Stimulated activated CD4-positive, alpha-beta T cell treated with anti-CD3 and anti-CD28 coated beads, TNF-alpha, amount 100 ng/mL, for 1 hour (primary cell): ENCODE measurements around the gene PDPN.

Experiments used
- DNase-seq, 3 donors: peaks; one replicate each; pipeline ENCODE4 v3.0.0-alpha.2; 2020; ENCODE audit warnings: low read depth in 3 of 3, low spot score in 1 of 3

Gene PDPN

GRCh38 chr1:13616234-13616633 is 32.6 kb downstream of the PDPN start:
- DNase-seq: no peak

GRCh38 chr1:13617108-13617507 is 33.5 kb downstream of the PDPN start:
- no peak for DNase-seq

GRCh38 chr1:13617773-13618172 is 34.1 kb downstream of the PDPN start:
- DNase-seq: no peak

- no peak for DNase-seq
These were observed 34.9 kb downstream of the PDPN start for GRCh38 chr1:13618483-13618882.

GRCh38 chr1:13619909-13620308 is 36.3 kb downstream of the PDPN start:
- DNase-seq: no peak

- no peak for DNase-seq
These were observed 37.2 kb downstream of the PDPN start for GRCh38 chr1:13620825-13621224.

GRCh38 chr1:13622446-13622845 is 38.8 kb downstream of the PDPN start:
- no peak for DNase-seq

DNA sequence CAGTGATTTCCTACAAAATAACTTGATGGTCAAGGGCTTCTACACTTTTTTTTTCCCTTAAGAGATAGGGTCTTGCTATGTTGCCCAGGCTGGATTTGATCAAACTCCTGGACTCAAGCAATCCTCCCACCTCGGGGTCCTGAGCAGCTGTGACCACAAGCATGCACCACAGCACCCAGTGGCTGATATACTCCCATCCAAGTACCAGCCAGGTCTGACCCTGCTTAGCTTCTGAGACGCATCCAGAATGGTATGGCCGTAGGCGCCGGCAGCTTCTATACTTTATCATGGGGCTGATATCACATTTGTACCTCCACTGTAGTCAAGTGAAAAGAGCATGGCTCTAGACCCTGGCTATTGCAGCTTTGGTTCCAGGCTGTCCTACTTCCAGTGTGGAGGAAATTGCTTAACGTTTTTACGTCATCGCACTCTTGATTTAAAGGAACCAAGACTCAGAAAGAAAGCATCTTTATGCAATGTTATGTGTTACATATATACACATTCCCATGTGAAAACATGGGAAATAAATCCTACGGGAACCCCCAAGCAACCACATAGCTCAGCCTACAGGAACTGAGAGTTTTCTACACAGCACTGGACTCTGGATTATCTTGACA is 39.5 kb downstream of the PDPN start:
- no peak for DNase-seq

DNA sequence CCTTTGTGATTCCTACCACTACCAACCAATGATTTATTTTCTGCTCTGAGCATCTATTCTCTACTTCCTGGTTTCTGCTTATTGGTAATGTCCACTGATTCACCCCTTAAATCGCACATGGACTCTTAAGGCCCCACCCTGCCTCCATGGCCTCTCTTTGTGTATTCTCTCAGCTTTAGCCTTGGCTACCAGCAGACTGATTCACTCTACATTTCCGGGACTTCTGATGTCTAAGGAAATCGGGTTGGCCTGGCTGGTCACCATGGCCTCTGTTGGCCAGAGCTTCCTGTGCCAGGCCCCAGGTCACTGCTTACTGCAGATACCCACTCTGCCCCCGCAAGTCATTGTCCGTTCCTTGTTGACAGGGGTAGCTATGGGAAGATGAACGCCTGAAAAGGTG is 40.9 kb downstream of the PDPN start:
- DNase-seq: no peak

DNA sequence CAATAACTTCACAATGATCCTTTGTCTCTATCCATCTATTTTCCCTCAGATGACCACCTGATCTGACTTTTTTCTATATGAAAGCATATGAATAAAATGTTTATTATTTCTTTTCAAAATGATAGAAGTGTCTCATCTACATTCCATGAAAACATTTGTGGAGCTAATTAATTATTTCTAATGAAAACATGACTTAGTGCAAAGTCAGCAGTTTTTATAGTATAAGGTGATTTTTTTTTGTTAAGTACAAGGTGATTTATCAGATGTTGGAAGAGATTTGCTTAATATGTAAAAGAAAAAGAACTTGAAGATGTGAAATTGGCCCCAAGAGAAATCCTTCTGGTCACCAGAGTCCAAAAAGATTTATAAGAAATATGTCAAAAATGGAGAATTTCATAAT is 43.5 kb downstream of the PDPN start:
- DNase-seq: no peak

- no peak for DNase-seq
These were observed 44.6 kb downstream of the PDPN start for GRCh38 chr1:13628218-13628617.

GRCh38 chr1:13628711-13629110 is 45.1 kb downstream of the PDPN start:
- DNase-seq: no peak

GRCh38 chr1:13642306-13643004 is 58.8 kb downstream of the PDPN start:
- no peak for DNase-seq

DNA sequence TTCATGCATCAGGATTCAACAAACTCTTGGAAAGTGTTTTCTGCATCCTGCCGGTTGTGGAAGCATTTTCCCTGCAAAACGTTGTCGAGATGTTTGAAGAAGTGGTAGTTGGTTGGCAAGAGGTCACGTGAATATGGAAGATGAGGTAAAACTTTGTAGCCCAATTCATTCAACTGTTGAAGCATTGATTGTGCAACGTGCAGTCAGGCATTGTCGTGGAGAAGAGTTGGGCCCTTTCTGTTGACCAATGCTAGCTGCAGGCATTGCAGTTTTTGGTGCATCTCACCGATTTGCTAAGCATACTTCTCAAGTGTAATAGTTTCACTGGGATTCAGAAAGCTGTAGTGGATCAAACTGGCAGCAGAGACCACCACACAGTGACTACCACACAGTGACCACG is 59.4 kb downstream of the PDPN start:
- no peak for DNase-seq

DNA sequence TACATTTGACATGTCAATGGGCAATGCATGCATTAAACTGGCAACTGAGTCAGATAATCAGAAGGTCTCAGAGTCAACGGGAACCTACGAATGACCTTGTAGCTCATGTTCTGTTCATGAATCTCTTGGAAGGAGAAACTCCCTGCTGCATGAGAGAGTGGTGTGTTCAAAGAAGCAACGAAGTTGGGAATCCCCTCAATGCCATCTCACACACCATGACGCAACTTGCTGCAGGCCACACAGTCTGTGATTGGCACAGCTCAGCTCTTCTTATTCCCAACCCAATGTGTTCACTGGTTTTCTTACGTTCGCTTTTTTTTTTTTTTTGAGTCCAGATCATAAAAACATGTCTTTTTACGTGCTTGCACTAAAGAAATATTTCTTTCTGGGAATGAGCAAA is 62.9 kb downstream of the PDPN start:
- DNase-seq: no peak

GRCh38 chr1:13651279-13651678 is 67.6 kb downstream of the PDPN start:
- DNase-seq: no peak

GRCh38 chr1:13652238-13652637 is 68.6 kb downstream of the PDPN start:
- no peak for DNase-seq

- DNase-seq: no peak
These were observed 77.9 kb downstream of the PDPN start for GRCh38 chr1:13661539-13661938.

DNA sequence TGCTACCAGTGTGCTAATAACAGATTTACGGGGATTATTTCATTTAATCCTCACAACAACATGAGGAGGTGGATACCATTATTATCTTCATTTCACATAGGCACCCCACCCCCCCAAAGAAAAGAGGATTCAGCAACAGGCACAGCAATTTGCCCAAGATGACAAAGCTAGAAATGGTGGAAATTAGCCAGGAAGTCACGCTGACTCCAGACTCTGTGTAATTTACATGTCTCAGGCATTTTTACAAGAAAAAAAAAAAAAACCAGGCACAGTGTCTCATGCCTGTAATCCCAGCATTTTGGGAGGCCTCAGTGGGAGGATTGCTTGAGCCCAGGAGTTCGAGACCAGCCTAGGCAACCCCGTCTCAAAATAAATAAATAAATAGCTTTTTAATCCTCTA is 78.9 kb downstream of the PDPN start:
- no peak for DNase-seq

DNA sequence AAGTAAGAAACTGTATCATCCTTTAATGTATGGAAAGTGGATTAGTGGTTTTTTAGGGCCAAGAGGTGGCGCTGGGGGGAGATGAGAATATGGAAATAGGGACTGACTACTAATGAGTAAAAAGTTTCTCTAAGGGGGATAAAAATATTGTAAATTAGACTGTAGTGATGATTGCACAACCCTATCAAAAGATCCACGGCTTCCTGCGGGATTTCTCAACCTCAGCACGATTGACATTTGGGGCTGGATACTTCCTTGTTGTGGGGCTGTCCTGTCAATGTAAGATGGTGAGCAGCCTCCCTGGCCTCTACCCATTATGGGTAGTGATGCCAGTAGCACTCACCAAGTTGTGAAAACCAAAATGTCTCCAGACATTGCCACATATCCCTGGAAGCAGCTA is 80.3 kb downstream of the PDPN start:
- no peak for DNase-seq

GRCh38 chr1:13664451-13664850 is 80.8 kb downstream of the PDPN start:
- DNase-seq: no peak

DNA sequence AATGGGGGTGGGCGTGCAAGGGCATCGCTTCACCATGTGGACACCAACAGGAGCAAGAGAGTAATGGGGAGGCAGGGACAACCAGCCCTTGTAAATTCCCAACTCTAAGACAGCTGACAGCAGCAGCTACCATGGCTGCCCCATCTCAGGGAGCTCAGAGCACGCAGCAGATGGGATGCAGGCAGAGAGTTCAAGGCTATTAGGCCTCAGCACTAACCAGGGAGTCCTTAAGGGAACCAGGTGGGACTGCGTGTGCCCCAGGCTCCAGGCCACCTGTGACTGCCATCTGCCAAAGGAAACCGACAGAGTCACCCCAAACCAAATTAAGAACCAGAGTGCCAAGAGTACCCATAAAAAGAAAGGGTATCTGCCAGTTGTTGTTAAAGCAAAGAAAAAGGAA is 82.7 kb downstream of the PDPN start:
- no peak for DNase-seq
